HL-60 (cell line): Measurements from ENCODE around the gene JARID2.

Source experiments
- DNase-seq, 2 experiments: peaks; one replicate each; pipeline ENCODE4 v3.0.0-alpha.2; 2010 to 2020; ENCODE audit warnings: low read depth in 1 of 2, low spot score in 1 of 2
- H3K27ac ChIP-seq: fragments of 250-450 bp; sonication (Bioruptor Pico); replicated peaks from 2 replicates; pipeline ENCODE4 v1.5.1; 2020; ENCODE audit warnings: mild to moderate bottlenecking, moderate library complexity
- H3K27me3 ChIP-seq: fragments of 250-450 bp; sonication (Bioruptor Pico); 2 replicates; pipeline ENCODE4 v1.5.1; 2021; ENCODE audit warnings: mild to moderate bottlenecking, moderate library complexity; ENCODE audit not compliant: insufficient read depth, poor library complexity, severe bottlenecking
- H3K4me3 ChIP-seq: replicated peaks from 2 replicates; pipeline ENCODE4 v1.5.1; 2011; ENCODE audit warnings: mild to moderate bottlenecking, control low read depth, low read length; ENCODE audit not compliant: insufficient read depth
- CTCF ChIP-seq: IDR thresholded peaks from one replicate; pipeline ENCODE4 v1.5.1; 2011; ENCODE audit warnings: low read length, control low read depth, inconsistent platforms; ENCODE audit not compliant: insufficient read depth
- GABPA ChIP-seq: IDR thresholded peaks from 2 replicates; pipeline ENCODE4 v1.6.1; 2012; ENCODE audit warnings: low read depth
- POLR2AphosphoS5 ChIP-seq: IDR thresholded peaks from 2 replicates; pipeline ENCODE4 v1.6.1; 2012; ENCODE audit warnings: low read depth
- REST ChIP-seq: IDR thresholded peaks from 2 replicates; pipeline ENCODE4 v1.6.1; 2012; ENCODE audit warnings: low read depth; ENCODE audit not compliant: insufficient replicate concordance
- SPI1 ChIP-seq: IDR thresholded peaks from 2 replicates; pipeline ENCODE4 v1.6.1; 2012; ENCODE audit warnings: low read depth, mild to moderate bottlenecking, borderline replicate concordance

JARID2 gene

GRCh38 chr6:15442467-15442866 is 196.6 kb downstream of the JARID2 start:
- H3K27ac ChIP-seq = peak overlapping the region; percentile 42
- no peak for DNase-seq
- H3K27me3 ChIP-seq = no peaks in the 10 kb centered on the region
- H3K4me3 ChIP-seq = no peak overlapping the region
- TF ChIP-seq GABPA (no peak), SPI1 (no peak)

- Histone ChIP-seq H3K27me3 (no peaks in the 10 kb centered on the region), H3K4me3 (no peak overlapping the region), H3K27ac (peak overlapping the region; percentile 42)
- no peak for TF ChIP-seq REST
- no peak for TF ChIP-seq GABPA
- TF ChIP-seq POLR2AphosphoS5 = no peak
- no peak for TF ChIP-seq CTCF
- TF ChIP-seq SPI1 = no peak
- DNase-seq = peak; percentile 19 to 23
Observed at GRCh38 chr6:15443119-15443830, 197.4 kb downstream of the JARID2 start.

GRCh38 chr6:15444081-15444731 is 198.3 kb downstream of the JARID2 start:
- no peak for DNase-seq
- TF ChIP-seq REST = no peak
- TF ChIP-seq SPI1 = no peak
- TF ChIP-seq CTCF = no peak
- no peak for TF ChIP-seq GABPA
- no peak for TF ChIP-seq POLR2AphosphoS5
- Histone ChIP-seq H3K27me3 (no peaks in the 10 kb centered on the region), H3K4me3 (no peak overlapping the region), H3K27ac (no peak overlapping the region)

GRCh38 chr6:15444881-15445280 is 199.0 kb downstream of the JARID2 start:
- H3K4me3 ChIP-seq = no peak overlapping the region
- H3K27ac ChIP-seq = no peak overlapping the region
- TF ChIP-seq CTCF = no peak
- H3K27me3 ChIP-seq = no peaks in the 10 kb centered on the region
- no peak for DNase-seq
